ENCODE measurements around the gene SMC5. TPM values are rescaled to one million over a fixed set of nuclear protein-coding genes. Genes with fewer than 3 reads are reported as not detected.

The SMC5 gene
- total and polyA plus RNA-seq, 2 of the 8 experiments (the other 6 are each of a cell fraction or from before 2014, with no cell fraction given), result 4.5 to 22.6 TPM

DNA sequence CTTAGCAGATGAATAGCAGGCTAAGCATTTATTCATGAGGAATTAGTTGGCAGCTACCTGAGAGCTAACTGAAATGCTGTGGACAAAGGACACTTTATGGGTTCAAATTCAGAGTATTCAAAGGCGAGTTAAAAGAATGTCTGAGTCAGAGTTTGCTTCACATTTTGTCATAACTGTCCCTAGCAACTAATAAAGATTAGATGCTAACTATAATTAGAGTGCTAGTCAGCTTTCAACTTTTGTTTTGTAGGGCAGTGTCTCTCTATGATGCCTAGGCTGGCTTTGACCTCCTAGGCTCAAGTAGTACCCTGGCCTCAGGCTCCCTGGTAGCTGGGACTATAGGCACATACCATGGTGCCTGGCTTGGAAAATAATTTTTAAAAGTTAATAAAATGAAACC, 4.6 kb downstream of the SMC5 start:
- Histone ChIP-seq H3K4ac (replicated peaks; ENCODE audit: insufficient read length, low read depth, low read length) (no peak overlapping the region), H4K20me1 (replicated peaks in 1 of 2; ENCODE audit: control insufficient read depth in 1 of 2, insufficient read depth in 2 of 2, low read length in 2 of 2) (peaks cover 6 to 7% of the 10 kb centered on the region in 2 experiments), H3K9ac (replicated peaks in 1 of 4; ENCODE audit: extremely low read depth in 1 of 4, low read depth in 3 of 4, low read length in 3 of 4) (no peak overlapping the region), H2AFZ (ENCODE audit: low read length) (no peak overlapping the region), H3K18ac (ENCODE audit: extremely low read depth, low read length) (no peak overlapping the region), H4K5ac (ENCODE audit: insufficient read length, low read depth, low read length) (no peak overlapping the region), H4K8ac (ENCODE audit: extremely low read depth, insufficient read depth, low read length) (no peak overlapping the region), H2BK120ac (replicated peaks; ENCODE audit: low read depth, low read length) (no peak overlapping the region), H3K9me3 (ENCODE audit: insufficient read depth in 2 of 2, low read depth in 1 of 2, low read length in 1 of 2) (no peaks in the 10 kb centered on the region), H2BK5ac (ENCODE audit: low read depth, low read length) (no peak overlapping the region), H3K4me3 (ENCODE audit: extremely low read depth in 1 of 4, insufficient read depth in 2 of 4, low read depth in 3 of 4, low read length in 4 of 4) (no peak overlapping the region), H3K79me2 (ENCODE audit: control insufficient read depth in 1 of 2, insufficient read depth in 2 of 2, low read length in 2 of 2) (peaks cover 9 to 59% of the 10 kb centered on the region in 2 experiments), H3K14ac (ENCODE audit: insufficient read length) (no peak overlapping the region), H3K27me3 (replicated peaks in 1 of 4; ENCODE audit: control insufficient read depth in 3 of 4, extremely low read depth in 1 of 4, insufficient read depth in 3 of 4, low read length in 3 of 4) (no peaks in the 10 kb centered on the region), H3K23me2 (ENCODE audit: low read depth, low read length) (no peaks in the 10 kb centered on the region; the same call in 1 of the 2 replicates), H3K27ac (ENCODE audit: low read depth, low read length) (no peak overlapping the region), H2BK20ac (ENCODE audit: low read length) (no peak overlapping the region), H3K4me1 (replicated peaks in 1 of 4; ENCODE audit: control insufficient read depth in 3 of 4, insufficient read depth in 4 of 4, low read length in 3 of 4) (peaks cover 0 to 3% (median under 1%) of the 10 kb centered on the region in 4 experiments; a peak in 3 of 7 replicates), H2BK15ac (ENCODE audit: low read length) (no peak overlapping the region), H3K56ac (replicated peaks; ENCODE audit: insufficient read length, low read depth, low read length) (no peak overlapping the region), H2AK5ac (ENCODE audit: low read depth, low read length) (no peak overlapping the region), H3K79me1 (ENCODE audit: low read depth, low read length) (no peaks in the 10 kb centered on the region), H3K36me3 (ENCODE audit: control insufficient read depth in 2 of 4, insufficient read depth in 4 of 4, low read length in 3 of 4) (peaks cover 0 to 38% (median 8%) of the 10 kb centered on the region in 4 experiments; a peak in 5 of 8 replicates), H2BK12ac (ENCODE audit: low read depth, low read length) (no peak overlapping the region), H3K23ac (ENCODE audit: insufficient read length) (no peak overlapping the region), H3K4me2 (ENCODE audit: insufficient read depth in 1 of 2, low read depth in 2 of 2, low read length in 2 of 2) (no peak overlapping the region), H4K91ac (replicated peaks; ENCODE audit: insufficient read length, low read length) (no peak overlapping the region)
- CTCF ChIA-PET (ENCODE audit: partially characterized antibody), result interaction anchor here (0.6 kb wide), 1 partner anchor 13 kb away, joined by 3 read pairs; no protein-coding TSS in a partner anchor
- 87% methylated on average over 1 of the region's 1 CpG; no CpG with 5 or more reads in 1 of the 2 experiments for WGBS, 2 experiments (ENCODE audit: extremely low coverage in 1 of 2, insufficient coverage in 1 of 2, insufficient read length in 1 of 2, insufficient replicate concordance in 2 of 2, low coverage in 1 of 2, low lambda C conversion rate in 2 of 2, missing lambda C conversion rate in 1 of 2)
- POLR2A ChIA-PET (ENCODE audit: partially characterized antibody), result no interaction called here
- no peak for FAIRE-seq
- no peak for DNase-seq (ENCODE audit: low read depth in 1 of 2, low spot score in 2 of 2)
- TF ChIP-seq, protein P1, sequence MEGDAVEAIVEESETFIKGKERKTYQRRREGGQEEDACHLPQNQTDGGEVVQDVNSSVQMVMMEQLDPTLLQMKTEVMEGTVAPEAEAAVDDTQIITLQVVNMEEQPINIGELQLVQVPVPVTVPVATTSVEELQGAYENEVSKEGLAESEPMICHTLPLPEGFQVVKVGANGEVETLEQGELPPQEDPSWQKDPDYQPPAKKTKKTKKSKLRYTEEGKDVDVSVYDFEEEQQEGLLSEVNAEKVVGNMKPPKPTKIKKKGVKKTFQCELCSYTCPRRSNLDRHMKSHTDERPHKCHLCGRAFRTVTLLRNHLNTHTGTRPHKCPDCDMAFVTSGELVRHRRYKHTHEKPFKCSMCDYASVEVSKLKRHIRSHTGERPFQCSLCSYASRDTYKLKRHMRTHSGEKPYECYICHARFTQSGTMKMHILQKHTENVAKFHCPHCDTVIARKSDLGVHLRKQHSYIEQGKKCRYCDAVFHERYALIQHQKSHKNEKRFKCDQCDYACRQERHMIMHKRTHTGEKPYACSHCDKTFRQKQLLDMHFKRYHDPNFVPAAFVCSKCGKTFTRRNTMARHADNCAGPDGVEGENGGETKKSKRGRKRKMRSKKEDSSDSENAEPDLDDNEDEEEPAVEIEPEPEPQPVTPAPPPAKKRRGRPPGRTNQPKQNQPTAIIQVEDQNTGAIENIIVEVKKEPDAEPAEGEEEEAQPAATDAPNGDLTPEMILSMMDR (IDR thresholded peaks at IDR 0.05; ENCODE audit: control extremely low read depth in 1 of 3, insufficient read depth in 1 of 3, low read depth in 1 of 3, low read length in 3 of 3), result no peak
- no peak for TF ChIP-seq TAF1 (IDR thresholded peaks at IDR 0.05; ENCODE audit: low read depth, low read length)
- TF ChIP-seq RAD21 (IDR thresholded peaks at IDR 0.05 in 1 of 2, conservative IDR thresholded peaks at IDR 0.05 in 1 of 2; ENCODE audit: low read depth in 2 of 2, low read length in 2 of 2), result no peak
- no peak for TF ChIP-seq BACH1 (IDR thresholded peaks at IDR 0.05; ENCODE audit: low read length)
- TF ChIP-seq TCF12 (IDR thresholded peaks at IDR 0.05; ENCODE audit: low read depth, low read length), result no peak
- no peak for TF ChIP-seq SAP30 (IDR thresholded peaks at IDR 0.05; ENCODE audit: insufficient read depth, insufficient replicate concordance, low read length)
- no peak for TF ChIP-seq TBP (IDR thresholded peaks at IDR 0.05; ENCODE audit: low read depth, low read length)
- TF ChIP-seq CEBPB (IDR thresholded peaks at IDR 0.05; ENCODE audit: low read depth, low read length), result no peak
